Esophagus muscularis mucosa (tissue), 4 donors: ENCODE results near the gene MLANA. TPM values are rescaled to one million over a fixed set of nuclear protein-coding genes. Genes with fewer than 3 reads are reported as not detected.

Experiments used
- DNase-seq: peaks from one replicate; pipeline ENCODE4 v3.0.0-alpha.2; 2017; ENCODE audit errors: extremely low spot score
- H3K27ac ChIP-seq, 4 donors: fragments of 200-600 bp; sonication (generic); replicated peaks in 1 of 4; 1 replicate in 3 of 4; 2 replicates in 1 of 4; pipeline ENCODE4 v1.5.1; 2016 to 2019; ENCODE audit warnings: mild to moderate bottlenecking in 1 of 4
- H3K27me3 ChIP-seq, 4 donors: fragments of 200-600 bp; sonication (generic); one replicate each; pipeline versions ENCODE4 v1.5.1 to v1.6.0; 2016 to 2019
- H3K36me3 ChIP-seq, 4 donors: fragments of 200-600 bp; sonication (generic); one replicate each; pipeline ENCODE4 v1.5.1; 2016 to 2019
- H3K4me1 ChIP-seq, 4 donors: fragments of 200-600 bp; sonication (generic); one replicate each; pipeline ENCODE4 v1.5.1; 2016 to 2019
- H3K4me3 ChIP-seq, 4 donors: fragments of 200-600 bp; sonication (generic); 1 replicate in 2 of 4; 2 replicates in 2 of 4; pipeline ENCODE4 v1.5.1; 2016 to 2019; ENCODE audit warnings: mild to moderate bottlenecking in 4 of 4, moderate library complexity in 1 of 4
- H3K9me3 ChIP-seq, 4 donors: fragments of 200-600 bp; sonication (generic); 1 replicate in 3 of 4; 2 replicates in 1 of 4; pipeline ENCODE4 v1.5.1; 2016 to 2019
- EP300 ChIP-seq: sonication (generic); formaldehyde crosslinking; IDR thresholded peaks from one replicate; pipeline ENCODE4 v1.6.1; 2017; ENCODE audit warnings: antibody characterized with exemption
- POLR2A ChIP-seq: fragments of 450-650 bp; IDR thresholded peaks from one replicate; pipeline ENCODE4 v1.6.1; 2017; ENCODE audit warnings: antibody characterized with exemption, moderate library complexity, mild to moderate bottlenecking, low read depth
- POLR2AphosphoS5 ChIP-seq, 2 donors: sonication (generic); formaldehyde crosslinking; IDR thresholded peaks; one replicate each; pipeline ENCODE4 v1.6.1; 2017; ENCODE audit warnings: antibody characterized with exemption in 2 of 2
- WGBS: methylation state at CpG from one replicate; pipeline ENCODE4 v1.1.5; 2018; 5-methylcytosine and 5-hydroxymethylcytosine counted together
- intact Hi-C: fragments of 100-400 bp; cut with DNase I; formaldehyde crosslinking; loops from one replicate; pipeline ENCODE4 v1.15.1; 2023
- total RNA-seq, 4 donors: library from RNA; depleted of rRNA; stranded (reverse); fragments of >200 nt; gene quantifications; one replicate each; pipeline versions ENCODE4 v1.1.0 to v1.2.1, GENCODE V29; 2016
- TF ChIP-seq, protein P1 (sequence below), 3 experiments: fragments of 200-600 bp in 2 of 3; fragments of 450-650 bp in 1 of 3; sonication (generic) in 2 of 3; IDR thresholded peaks; one replicate each; pipeline ENCODE4 v1.5.1; 2017 to 2019; ENCODE audit warnings: antibody characterized with exemption in 3 of 3, mild to moderate bottlenecking in 2 of 3, moderate library complexity in 1 of 3

MLANA gene
- total RNA-seq, 4 donors from 2014 or later = not detected

DNA sequence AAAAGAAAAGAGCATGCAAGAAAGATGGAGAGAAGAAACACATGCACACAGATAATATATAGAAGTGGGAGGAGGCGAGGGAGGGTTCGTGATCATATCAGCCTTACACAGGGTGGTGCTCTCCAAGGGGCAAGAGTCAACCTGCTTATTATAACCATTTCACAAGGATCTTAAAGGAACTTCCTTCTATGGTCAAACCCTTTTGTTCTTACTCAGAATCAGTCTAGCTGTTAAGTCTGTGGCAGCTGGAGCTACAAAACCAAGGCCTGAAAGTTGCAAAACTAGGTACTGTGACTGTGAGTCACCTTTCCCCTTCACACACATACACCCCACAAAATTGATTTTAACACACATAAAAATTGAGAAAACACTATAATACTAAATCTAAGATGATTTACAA lies 39.2 kb upstream of the MLANA start:
- WGBS = 78% methylated on average over 2 of the region's 2 CpGs
- intact Hi-C loops = no loop called here
- Histone ChIP-seq H3K27ac (no peak overlapping the region), H3K4me1 (no peaks in the 10 kb centered on the region), H3K4me3 (no peak overlapping the region), H3K27me3 (no peaks in the 10 kb centered on the region), H3K36me3 (peaks cover 0 to 11% (median 4%) of the 10 kb centered on the region in 4 donors), H3K9me3 (no peaks in the 10 kb centered on the region)
- no peak for DNase-seq
- TF ChIP-seq POLR2A = no peak
- TF ChIP-seq EP300 = no peak
- TF ChIP-seq, protein P1, sequence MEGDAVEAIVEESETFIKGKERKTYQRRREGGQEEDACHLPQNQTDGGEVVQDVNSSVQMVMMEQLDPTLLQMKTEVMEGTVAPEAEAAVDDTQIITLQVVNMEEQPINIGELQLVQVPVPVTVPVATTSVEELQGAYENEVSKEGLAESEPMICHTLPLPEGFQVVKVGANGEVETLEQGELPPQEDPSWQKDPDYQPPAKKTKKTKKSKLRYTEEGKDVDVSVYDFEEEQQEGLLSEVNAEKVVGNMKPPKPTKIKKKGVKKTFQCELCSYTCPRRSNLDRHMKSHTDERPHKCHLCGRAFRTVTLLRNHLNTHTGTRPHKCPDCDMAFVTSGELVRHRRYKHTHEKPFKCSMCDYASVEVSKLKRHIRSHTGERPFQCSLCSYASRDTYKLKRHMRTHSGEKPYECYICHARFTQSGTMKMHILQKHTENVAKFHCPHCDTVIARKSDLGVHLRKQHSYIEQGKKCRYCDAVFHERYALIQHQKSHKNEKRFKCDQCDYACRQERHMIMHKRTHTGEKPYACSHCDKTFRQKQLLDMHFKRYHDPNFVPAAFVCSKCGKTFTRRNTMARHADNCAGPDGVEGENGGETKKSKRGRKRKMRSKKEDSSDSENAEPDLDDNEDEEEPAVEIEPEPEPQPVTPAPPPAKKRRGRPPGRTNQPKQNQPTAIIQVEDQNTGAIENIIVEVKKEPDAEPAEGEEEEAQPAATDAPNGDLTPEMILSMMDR (IDR thresholded peaks at IDR 0.05) = no peak
- TF ChIP-seq POLR2AphosphoS5 (IDR thresholded peaks at IDR 0.05) = no peak

DNA sequence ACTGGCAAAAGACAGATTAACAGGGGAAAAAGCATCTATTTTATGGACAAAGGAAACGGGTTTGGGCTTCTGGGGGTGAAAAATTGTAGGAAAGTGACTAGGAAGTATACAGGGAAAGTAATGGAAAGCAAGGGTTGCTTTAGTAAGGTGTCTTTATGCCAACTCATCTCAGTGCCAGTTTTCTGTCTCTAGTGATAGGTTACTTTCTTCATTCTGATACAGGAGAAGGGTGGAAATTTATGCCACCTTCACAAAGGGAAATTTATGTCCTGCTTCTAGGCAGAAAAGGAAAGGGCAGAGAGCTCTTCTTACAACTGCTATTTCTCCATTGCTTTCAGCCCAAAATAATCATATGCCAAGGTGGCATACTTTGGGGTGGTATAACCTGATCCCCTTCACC lies 37.7 kb upstream of the MLANA start:
- Histone ChIP-seq H3K4me1 (no peaks in the 10 kb centered on the region), H3K36me3 (peaks cover 0 to 21% (median 8%) of the 10 kb centered on the region in 4 donors), H3K27ac (no peak overlapping the region), H3K9me3 (no peaks in the 10 kb centered on the region), H3K4me3 (no peak overlapping the region), H3K27me3 (no peaks in the 10 kb centered on the region)
- intact Hi-C loops = no loop called here
- no peak for DNase-seq
- TF ChIP-seq, protein P1 (IDR thresholded peaks at IDR 0.05) = no peak
- TF ChIP-seq EP300 = no peak
- TF ChIP-seq POLR2AphosphoS5 (IDR thresholded peaks at IDR 0.05) = no peak
- TF ChIP-seq POLR2A = no peak
- WGBS = 87% methylated on average over 1 of the region's 1 CpG

DNA sequence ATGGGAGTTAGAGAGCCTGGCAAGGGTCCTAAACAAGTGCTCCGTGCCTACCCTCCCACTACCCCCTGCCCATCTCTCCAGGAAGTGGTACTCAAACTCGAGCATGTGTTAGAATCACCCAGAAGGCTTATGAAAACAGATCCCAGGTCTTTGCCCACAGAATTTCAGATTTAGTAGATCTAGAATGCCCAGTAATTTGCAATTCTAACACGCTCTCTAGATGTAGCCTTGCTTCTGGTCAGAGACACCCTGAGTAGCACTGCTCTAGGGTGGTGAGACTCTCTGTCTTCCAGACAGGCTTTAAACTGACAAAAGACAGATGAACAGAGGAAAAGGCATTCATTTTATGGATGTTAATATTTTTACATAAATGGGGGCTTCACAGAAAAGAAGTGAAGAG lies 37.1 kb upstream of the MLANA start:
- 73% methylated on average over 3 of the region's 3 CpGs for WGBS
- no peak overlapping the region for H3K27ac ChIP-seq
- intact Hi-C loops = no loop called here
- TF ChIP-seq EP300 (no peak), POLR2A (no peak), POLR2AphosphoS5 (IDR thresholded peaks at IDR 0.05) (no peak)
- TF ChIP-seq, protein P1 (IDR thresholded peaks at IDR 0.05) = no peak
- H3K4me3 ChIP-seq = no peak overlapping the region
- DNase-seq = no peak
- no peaks in the 10 kb centered on the region for H3K9me3 ChIP-seq
- H3K27me3 ChIP-seq = no peaks in the 10 kb centered on the region
- H3K36me3 ChIP-seq = peaks cover 0 to 26% (median 8%) of the 10 kb centered on the region in 4 donors
- no peaks in the 10 kb centered on the region for H3K4me1 ChIP-seq

DNA sequence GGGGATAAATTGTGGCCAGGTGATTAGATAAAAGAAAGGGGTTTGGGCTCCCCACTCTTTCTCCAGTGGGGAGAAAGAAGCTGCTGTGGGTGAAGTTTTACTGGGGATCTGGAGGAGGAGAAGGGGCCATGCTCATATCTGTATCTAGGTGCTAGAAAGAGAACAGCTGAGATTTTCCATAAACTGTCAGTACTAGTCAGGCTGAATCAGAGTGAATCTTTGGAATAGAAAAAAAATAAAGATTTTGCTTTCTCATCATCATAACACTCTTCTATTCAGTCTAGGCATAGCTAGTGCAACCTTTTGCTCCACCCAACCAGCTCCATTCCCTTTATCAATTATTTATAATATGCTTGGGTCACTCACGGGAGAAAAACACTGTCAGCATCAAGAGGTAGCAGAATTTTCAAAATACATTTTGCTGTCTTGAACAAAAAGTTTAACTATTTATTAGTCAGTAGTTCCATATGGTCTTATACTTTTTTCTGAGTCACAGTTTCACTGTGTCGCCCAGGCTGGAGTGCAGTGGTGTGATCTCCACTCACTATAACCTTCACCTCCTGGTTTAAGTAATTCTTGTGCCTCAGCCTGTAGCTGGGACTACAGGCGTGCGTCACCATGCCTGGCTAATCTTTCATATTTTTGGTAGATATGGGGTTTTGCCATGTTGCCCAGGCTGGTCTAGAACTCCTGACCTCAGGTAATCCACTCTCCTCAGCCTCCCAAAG lies 36.5 kb upstream of the MLANA start:
- Histone ChIP-seq H3K36me3 (peaks cover 0 to 32% (median 8%) of the 10 kb centered on the region in 4 donors), H3K27me3 (no peaks in the 10 kb centered on the region), H3K27ac (no peak overlapping the region), H3K4me1 (no peaks in the 10 kb centered on the region), H3K4me3 (no peak overlapping the region), H3K9me3 (no peaks in the 10 kb centered on the region)
- TF ChIP-seq POLR2A (no peak), POLR2AphosphoS5 (IDR thresholded peaks at IDR 0.05) (no peak), EP300 (no peak)
- TF ChIP-seq, protein P1 (IDR thresholded peaks at IDR 0.05) = no peak
- intact Hi-C loops = no loop called here
- DNase-seq = no peak
- WGBS = 91% methylated on average over 4 of the region's 4 CpGs

DNA sequence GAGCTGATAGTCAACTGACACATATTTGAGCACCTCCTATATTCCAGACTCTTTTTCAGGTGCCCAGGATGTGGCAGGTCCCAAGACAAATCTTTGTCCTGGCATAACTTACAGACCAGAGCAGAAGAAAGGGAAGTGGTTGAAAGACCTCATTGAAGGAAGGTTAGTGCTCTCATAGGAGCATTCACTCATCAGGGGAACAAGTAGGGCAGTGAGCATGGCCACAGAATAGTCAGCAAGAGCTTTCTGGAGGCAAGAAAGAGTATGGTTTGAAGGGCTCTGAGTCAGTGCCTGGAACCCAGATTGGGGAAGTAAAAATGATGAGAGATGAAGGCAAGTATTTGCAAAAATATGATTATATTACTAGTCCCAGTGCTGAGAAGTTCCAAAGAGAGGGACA lies 32.8 kb upstream of the MLANA start:
- no peaks in the 10 kb centered on the region for H3K4me1 ChIP-seq
- no peak overlapping the region for H3K27ac ChIP-seq
- H3K4me3 ChIP-seq = no peak overlapping the region
- intact Hi-C loops = no loop called here
- TF ChIP-seq EP300 (no peak), POLR2AphosphoS5 (IDR thresholded peaks at IDR 0.05) (no peak), POLR2A (no peak)
- TF ChIP-seq, protein P1 (IDR thresholded peaks at IDR 0.05) = no peak
- H3K27me3 ChIP-seq = no peaks in the 10 kb centered on the region
- DNase-seq = no peak
- peaks cover 0 to 35% (median 8%) of the 10 kb centered on the region in 4 donors for H3K36me3 ChIP-seq
- H3K9me3 ChIP-seq = no peaks in the 10 kb centered on the region
